ENCODE results near the gene ATP8A2.

DNA sequence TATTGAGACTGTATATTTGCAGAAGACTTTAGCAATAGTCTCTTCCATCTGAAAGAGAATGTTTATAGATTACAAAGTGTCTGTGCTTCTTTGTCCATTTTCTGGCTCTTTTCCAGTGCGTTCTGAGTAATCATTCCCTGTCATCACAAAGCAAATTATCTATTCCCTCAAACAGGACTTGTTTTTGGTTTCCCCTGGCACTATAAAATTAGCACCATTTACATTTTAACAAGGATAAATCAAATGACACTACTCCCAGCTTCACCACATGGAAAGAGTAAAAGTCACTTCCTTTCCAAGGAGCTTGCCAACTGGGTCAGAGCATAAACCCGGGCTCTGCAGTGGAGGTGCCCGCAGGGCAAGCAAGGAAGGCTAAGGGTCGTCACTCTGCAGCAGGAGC is 591.9 kb downstream of the ATP8A2 start:
- no peak for TF ChIP-seq POLR2AphosphoS5 (IDR thresholded peaks at IDR 0.05; ENCODE audit: low read depth, low read length)
- TF ChIP-seq SIN3A (IDR thresholded peaks at IDR 0.05; ENCODE audit: borderline replicate concordance, insufficient read depth, low read length) = no peak
- TF ChIP-seq, protein P1, sequence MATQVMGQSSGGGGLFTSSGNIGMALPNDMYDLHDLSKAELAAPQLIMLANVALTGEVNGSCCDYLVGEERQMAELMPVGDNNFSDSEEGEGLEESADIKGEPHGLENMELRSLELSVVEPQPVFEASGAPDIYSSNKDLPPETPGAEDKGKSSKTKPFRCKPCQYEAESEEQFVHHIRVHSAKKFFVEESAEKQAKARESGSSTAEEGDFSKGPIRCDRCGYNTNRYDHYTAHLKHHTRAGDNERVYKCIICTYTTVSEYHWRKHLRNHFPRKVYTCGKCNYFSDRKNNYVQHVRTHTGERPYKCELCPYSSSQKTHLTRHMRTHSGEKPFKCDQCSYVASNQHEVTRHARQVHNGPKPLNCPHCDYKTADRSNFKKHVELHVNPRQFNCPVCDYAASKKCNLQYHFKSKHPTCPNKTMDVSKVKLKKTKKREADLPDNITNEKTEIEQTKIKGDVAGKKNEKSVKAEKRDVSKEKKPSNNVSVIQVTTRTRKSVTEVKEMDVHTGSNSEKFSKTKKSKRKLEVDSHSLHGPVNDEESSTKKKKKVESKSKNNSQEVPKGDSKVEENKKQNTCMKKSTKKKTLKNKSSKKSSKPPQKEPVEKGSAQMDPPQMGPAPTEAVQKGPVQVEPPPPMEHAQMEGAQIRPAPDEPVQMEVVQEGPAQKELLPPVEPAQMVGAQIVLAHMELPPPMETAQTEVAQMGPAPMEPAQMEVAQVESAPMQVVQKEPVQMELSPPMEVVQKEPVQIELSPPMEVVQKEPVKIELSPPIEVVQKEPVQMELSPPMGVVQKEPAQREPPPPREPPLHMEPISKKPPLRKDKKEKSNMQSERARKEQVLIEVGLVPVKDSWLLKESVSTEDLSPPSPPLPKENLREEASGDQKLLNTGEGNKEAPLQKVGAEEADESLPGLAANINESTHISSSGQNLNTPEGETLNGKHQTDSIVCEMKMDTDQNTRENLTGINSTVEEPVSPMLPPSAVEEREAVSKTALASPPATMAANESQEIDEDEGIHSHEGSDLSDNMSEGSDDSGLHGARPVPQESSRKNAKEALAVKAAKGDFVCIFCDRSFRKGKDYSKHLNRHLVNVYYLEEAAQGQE (IDR thresholded peaks at IDR 0.05; ENCODE audit: insufficient read depth in 1 of 2, low read depth in 2 of 2, low read length in 2 of 2) = no peak
- no peak for TF ChIP-seq FOXP2 (optimal IDR thresholded peaks at IDR 0.05; ENCODE audit: borderline replicate concordance, extremely low read depth, extremely low read length, insufficient read depth)
- no peak for TF ChIP-seq TAF1 (IDR thresholded peaks at IDR 0.05; ENCODE audit: borderline replicate concordance, insufficient read depth, low read length)

Measured in PFSK-1 (cell line).